ACHN (cell line): ENCODE measurements around the gene WDR31.
A peak's percentile ranks its signal among the peaks of the same experiment; 100 is the strongest.

ENCODE experiments used
- DNase-seq: peaks from one replicate; pipeline ENCODE4 v3.0.0-alpha.2; 2015
- in situ Hi-C: cut with HindIII; loops from 2 replicates; pipeline ENCODE4 v1.10.0; 2017; ENCODE audit warnings: low sequenced_read_pairs, low pct_ligation_motif_present, low pct_unique_long_range_greater_than_20kb

The WDR31 gene

GRCh38 chr9:113349066-113349444 is 9.0 kb upstream of the WDR31 start:
- DNase-seq, result no peak
- in situ Hi-C loops, result no loop called here

GRCh38 chr9:113348437-113348836 is 8.4 kb upstream of the WDR31 start:
- no peak for DNase-seq
- in situ Hi-C loops, result no loop called here

GRCh38 chr9:113345671-113346070 is 5.6 kb upstream of the WDR31 start:
- no peak for DNase-seq
- in situ Hi-C loops, result no loop called here

GRCh38 chr9:113345190-113345589 is 5.1 kb upstream of the WDR31 start:
- no peak for DNase-seq
- in situ Hi-C loops, result no loop called here

- in situ Hi-C loops, result no loop called here
- DNase-seq, result no peak
Measured at GRCh38 chr9:113343732-113344231, 3.7 kb upstream of the WDR31 start.

- no peak for DNase-seq
- in situ Hi-C loops, result no loop called here
Measured at GRCh38 chr9:113341712-113342410, 1.8 kb upstream of the WDR31 start.

- no peak for DNase-seq
- in situ Hi-C loops, result no loop called here
Measured at GRCh38 chr9:113337714-113338113, 2.4 kb downstream of the WDR31 start.

- in situ Hi-C loops, result no loop called here
- DNase-seq, result no peak
Measured at GRCh38 chr9:113331780-113332179, 8.3 kb downstream of the WDR31 start.

GRCh38 chr9:113328045-113328782 is 11.9 kb downstream of the WDR31 start:
- in situ Hi-C loops, result no loop called here
- no peak for DNase-seq

GRCh38 chr9:113326230-113326629 is 13.8 kb downstream of the WDR31 start:
- in situ Hi-C loops, result no loop called here
- DNase-seq, result no peak

- in situ Hi-C loops, result no loop called here
- DNase-seq, result no peak
Measured at GRCh38 chr9:113322671-113323070, 17.4 kb downstream of the WDR31 start.

GRCh38 chr9:113320051-113320450 is 20.0 kb downstream of the WDR31 start:
- no peak for DNase-seq
- in situ Hi-C loops, result no loop called here

GRCh38 chr9:113319054-113319453 is 21.0 kb downstream of the WDR31 start:
- in situ Hi-C loops, result no loop called here
- no peak for DNase-seq

- no peak for DNase-seq
- in situ Hi-C loops, result no loop called here
Measured at GRCh38 chr9:113317777-113318176, 22.3 kb downstream of the WDR31 start.

- no peak for DNase-seq
- in situ Hi-C loops, result no loop called here
Measured at GRCh38 chr9:113316030-113316429, 24.0 kb downstream of the WDR31 start.

GRCh38 chr9:113315231-113315630 is 24.8 kb downstream of the WDR31 start:
- in situ Hi-C loops, result no loop called here
- no peak for DNase-seq

- DNase-seq, result no peak
- in situ Hi-C loops, result no loop called here
Measured at GRCh38 chr9:113313261-113313660, 26.8 kb downstream of the WDR31 start.

- in situ Hi-C loops, result no loop called here
Measured at GRCh38 chr9:113311961-113312360, 28.1 kb downstream of the WDR31 start.

GRCh38 chr9:113310538-113310937 is 29.5 kb downstream of the WDR31 start:
- no peak for DNase-seq
- in situ Hi-C loops, result no loop called here

More at GRCh38 chr9:113311961-113312360, 28.1 kb downstream of the WDR31 start:
- no peak for DNase-seq

- in situ Hi-C loops, result no loop called here
- peak; percentile 45 for DNase-seq
Measured at GRCh38 chr9:113309204-113309813, 30.8 kb downstream of the WDR31 start.
